HG03521 (cell line): ENCODE results near the gene SEMA7A.
A peak's percentile ranks its signal among the peaks of the same experiment; 100 is the strongest.
"Not testable (repeated sequence)": the region's sequence is repeated elsewhere in the genome, so short reads cannot be mapped to it uniquely, and the experiment has no call there.

Experiments
- ATAC-seq: cut with Tn5 transposase; IDR thresholded peaks from one replicate; pipeline ENCODE4 v1.9.1; 2021; ENCODE audit warnings: mild to moderate bottlenecking, moderate library complexity; ENCODE audit not compliant: unreplicated experiment

SEMA7A gene

GRCh38 chr15:74433592-74434262, at the start of gene SEMA7A:
TSS of gene SEMA7A (minus strand) at chr15:74433958. CDS start at chr15:74433918, 40 bp downstream.
- ATAC-seq = peak; percentile 73

GRCh38 chr15:74482661-74483060, 48.9 kb upstream of the SEMA7A start:
- ATAC-seq = no peak

- ATAC-seq = not testable (repeated sequence)
Measured at GRCh38 chr15:74480364-74480763, 46.6 kb upstream of the SEMA7A start.

- not testable (repeated sequence) for ATAC-seq
Measured at GRCh38 chr15:74471621-74472020, 37.9 kb upstream of the SEMA7A start.

GRCh38 chr15:74470631-74471395, 37.1 kb upstream of the SEMA7A start:
- ATAC-seq = no peak

- ATAC-seq = no peak
Measured at GRCh38 chr15:74468341-74469032, 34.7 kb upstream of the SEMA7A start.

- no peak for ATAC-seq
Measured at GRCh38 chr15:74466570-74466969, 32.8 kb upstream of the SEMA7A start.

- no peak for ATAC-seq
Measured at GRCh38 chr15:74464897-74465296, 31.1 kb upstream of the SEMA7A start.

- no peak for ATAC-seq
Measured at GRCh38 chr15:74464216-74464615, 30.5 kb upstream of the SEMA7A start.

GRCh38 chr15:74463634-74464033, 29.9 kb upstream of the SEMA7A start:
- ATAC-seq = no peak

GRCh38 chr15:74461847-74462511, 28.2 kb upstream of the SEMA7A start:
- no peak for ATAC-seq

GRCh38 chr15:74460871-74461846, 27.4 kb upstream of the SEMA7A start, which contains the start of gene UBL7:
TSS of gene UBL7 (minus strand) at chr15:74461160. CDS start at chr15:74458867, 2,293 bp downstream.
- ATAC-seq = peak; percentile 85

GRCh38 chr15:74460298-74460697, 26.5 kb upstream of the SEMA7A start:
- no peak for ATAC-seq

- ATAC-seq = not testable (repeated sequence)
Measured at GRCh38 chr15:74459798-74460197, 26.0 kb upstream of the SEMA7A start.

GRCh38 chr15:74458473-74458872, 24.7 kb upstream of the SEMA7A start:
- ATAC-seq = no peak

- ATAC-seq = not testable (repeated sequence)
Measured at GRCh38 chr15:74457036-74457435, 23.3 kb upstream of the SEMA7A start.

GRCh38 chr15:74454764-74455500, 21.2 kb upstream of the SEMA7A start:
- no peak for ATAC-seq

- ATAC-seq = no peak
Measured at GRCh38 chr15:74453925-74454763, 20.4 kb upstream of the SEMA7A start.
